H9 (cell line): Measurements from ENCODE around the gene LRIT1. TPM values are rescaled to one million over a fixed set of nuclear protein-coding genes. Genes with fewer than 3 reads are reported as not detected.

Experiments
- DNase-seq: peaks from one replicate; pipeline ENCODE4 v3.0.0-alpha.2; 2017
- H2AFZ ChIP-seq: one replicate; pipeline ENCODE4 v1.6.1; 2013; ENCODE audit warnings: mild to moderate bottlenecking, low read length, control low read depth, moderate library complexity
- H2AK5ac ChIP-seq: 2 replicates; pipeline ENCODE4 v1.6.1; 2013; ENCODE audit warnings: low read length, control low read depth, mixed read lengths; ENCODE audit not compliant: insufficient read length
- H2BK120ac ChIP-seq: one replicate; pipeline ENCODE4 v1.6.1; 2013; ENCODE audit warnings: low read depth, mild to moderate bottlenecking, low read length, control low read depth, inconsistent platforms; ENCODE audit not compliant: poor library complexity, severe bottlenecking
- H2BK12ac ChIP-seq: 2 replicates; pipeline ENCODE4 v1.6.1; 2013; ENCODE audit warnings: low read length, control low read depth, mixed read lengths, low read depth; ENCODE audit not compliant: insufficient read length
- H2BK15ac ChIP-seq: 2 replicates; pipeline ENCODE4 v1.6.1; 2013; ENCODE audit warnings: low read depth, low read length, control low read depth
- H2BK20ac ChIP-seq: one replicate; pipeline ENCODE4 v1.6.1; 2013; ENCODE audit warnings: low read depth, mild to moderate bottlenecking, low read length, control low read depth, inconsistent platforms; ENCODE audit not compliant: poor library complexity, severe bottlenecking
- H2BK5ac ChIP-seq: 2 replicates; pipeline ENCODE4 v1.6.1; 2013; ENCODE audit warnings: low read length, control low read depth, mixed read lengths; ENCODE audit not compliant: insufficient read length
- H3K14ac ChIP-seq: 2 replicates; pipeline ENCODE4 v1.6.1; 2013; ENCODE audit warnings: low read length, control low read depth; ENCODE audit not compliant: insufficient read depth
- H3K18ac ChIP-seq: 2 replicates; pipeline ENCODE4 v1.6.1; 2013; ENCODE audit warnings: low read depth, mild to moderate bottlenecking, mixed read lengths, low read length, control low read depth; ENCODE audit not compliant: insufficient read length
- H3K23ac ChIP-seq: 2 replicates; pipeline ENCODE4 v1.6.1; 2013; ENCODE audit warnings: low read length, control low read depth, mixed read lengths, low read depth; ENCODE audit not compliant: insufficient read length
- H3K23me2 ChIP-seq: 2 replicates; pipeline ENCODE4 v1.6.1; 2013; ENCODE audit warnings: low read depth, mild to moderate bottlenecking, mixed read lengths, low read length, control low read depth; ENCODE audit not compliant: insufficient read length, poor library complexity, severe bottlenecking
- H3K27ac ChIP-seq: 2 replicates; pipeline ENCODE4 v1.5.1; 2013; ENCODE audit warnings: low read length, control low read depth, mixed read lengths, low read depth; ENCODE audit not compliant: insufficient read length
- H3K27me3 ChIP-seq: 2 replicates; pipeline ENCODE4 v1.6.1; 2013; ENCODE audit warnings: low read length, control low read depth, inconsistent platforms; ENCODE audit not compliant: insufficient read depth
- H3K4ac ChIP-seq: 2 replicates; pipeline ENCODE4 v1.6.1; 2013; ENCODE audit warnings: low read depth, mild to moderate bottlenecking, control low read depth, inconsistent platforms, low read length, moderate library complexity
- H3K4me1 ChIP-seq: 2 replicates; pipeline ENCODE4 v1.6.1; 2013; ENCODE audit warnings: low read length, control low read depth, inconsistent platforms; ENCODE audit not compliant: insufficient read depth
- H3K4me2 ChIP-seq: 2 replicates; pipeline ENCODE4 v1.6.1; 2013; ENCODE audit warnings: low read length, control low read depth, mixed read lengths; ENCODE audit not compliant: insufficient read length, insufficient read depth
- H3K56ac ChIP-seq: 2 replicates; pipeline ENCODE4 v1.6.1; 2013; ENCODE audit warnings: low read depth, mild to moderate bottlenecking, mixed read lengths, low read length, control low read depth; ENCODE audit not compliant: insufficient read length
- H3K79me1 ChIP-seq: 2 replicates; pipeline ENCODE4 v1.6.1; 2013; ENCODE audit warnings: low read depth, mild to moderate bottlenecking, moderate library complexity, low read length, control low read depth, inconsistent platforms; ENCODE audit not compliant: insufficient read depth, poor library complexity, severe bottlenecking
- H3K79me2 ChIP-seq: 2 replicates; pipeline ENCODE4 v1.6.1; 2013; ENCODE audit warnings: low read length, control low read depth, inconsistent platforms; ENCODE audit not compliant: insufficient read depth
- H3K9ac ChIP-seq: 2 replicates; pipeline ENCODE4 v1.6.1; 2013; ENCODE audit warnings: low read length, control low read depth, mixed read lengths; ENCODE audit not compliant: insufficient read length; ENCODE audit errors: extremely low read depth
- H3K9me3 ChIP-seq: one replicate; pipeline ENCODE4 v1.6.1; 2013; ENCODE audit warnings: low read depth, low read length, inconsistent platforms; ENCODE audit not compliant: control insufficient read depth
- H3T11ph ChIP-seq: one replicate; pipeline ENCODE4 v1.6.1; 2013; ENCODE audit warnings: mild to moderate bottlenecking, low read length, control low read depth, inconsistent platforms
- H4K20me1 ChIP-seq: one replicate; pipeline ENCODE4 v1.6.1; 2013; ENCODE audit not compliant: control insufficient read depth, insufficient read length, insufficient read depth
- H4K5ac ChIP-seq: 2 replicates; pipeline ENCODE4 v1.6.1; 2013; ENCODE audit warnings: low read depth, mild to moderate bottlenecking, mixed read lengths, low read length, control low read depth; ENCODE audit not compliant: insufficient read length
- H4K8ac ChIP-seq: replicated peaks from 2 replicates; pipeline ENCODE4 v1.6.1; 2013; ENCODE audit warnings: low read length, control low read depth, mixed read lengths, low read depth; ENCODE audit not compliant: insufficient read length
- H4K91ac ChIP-seq: 2 replicates; pipeline ENCODE4 v1.6.1; 2013; ENCODE audit warnings: low read depth, mild to moderate bottlenecking, moderate library complexity, mixed read lengths, low read length, control low read depth; ENCODE audit not compliant: insufficient read length
- H3K27ac Mint-ChIP-seq, 3 experiments: 2 replicates in 2 of 3; 3 replicates in 1 of 3; pipeline ENCODE4 v1.8.0; 2020 to 2021; ENCODE audit warnings: mixed read lengths in 3 of 3, mild to moderate bottlenecking in 1 of 3, moderate library complexity in 1 of 3
- H3K27me3 Mint-ChIP-seq: 2 replicates; pipeline ENCODE4 v1.8.0; 2021; ENCODE audit warnings: low read depth, mild to moderate bottlenecking, moderate library complexity, mixed read lengths
- H3K36me3 Mint-ChIP-seq, 3 experiments: 2 replicates in 2 of 3; 3 replicates in 1 of 3; pipeline ENCODE4 v1.8.0; 2020 to 2021; ENCODE audit warnings: low read depth in 3 of 3, mixed read lengths in 3 of 3; ENCODE audit not compliant: insufficient read depth in 1 of 3
- H3K4me1 Mint-ChIP-seq, 2 experiments: 2 replicates each; pipeline ENCODE4 v1.8.0; 2020; ENCODE audit warnings: mixed read lengths in 2 of 2
- H3K4me3 Mint-ChIP-seq, 2 experiments: 2 replicates in 1 of 2; 3 replicates in 1 of 2; pipeline ENCODE4 v1.8.0; 2020 to 2021; ENCODE audit warnings: mild to moderate bottlenecking in 2 of 2, mixed read lengths in 2 of 2, moderate library complexity in 1 of 2
- H3K9me3 Mint-ChIP-seq, 2 experiments: 2 replicates in 1 of 2; 3 replicates in 1 of 2; pipeline ENCODE4 v1.8.0; 2020; ENCODE audit warnings: mild to moderate bottlenecking in 2 of 2, mixed read lengths in 2 of 2, moderate library complexity in 1 of 2
- CTCF ChIP-seq: fragments of 200-600 bp; sonication (generic); conservative IDR thresholded peaks from 3 replicates; pipeline ENCODE4 v1.8.0; 2021; ENCODE audit warnings: antibody characterized with exemption, mild to moderate bottlenecking
- WGBS: extraction: QIAGEN DNeasy Blood & Tissue Kit; methylation state at CpG from one replicate; pipeline ENCODE4 v1.1.7; 2013; ENCODE audit warnings: missing lambda C conversion rate, low lambda C conversion rate, mixed read lengths; ENCODE audit not compliant: insufficient read length; ENCODE audit errors: extremely low coverage; 5-methylcytosine and 5-hydroxymethylcytosine counted together
- total RNA-seq: library from RNA; stranded (reverse); gene quantifications from 2 replicates; pipeline ENCODE4 v1.2.1, GENCODE V29; 2021

The LRIT1 gene
- total RNA-seq, 1 experiment from 2014 or later, result not detected

- Histone ChIP-seq H3K9ac (no peak overlapping the region), H3K27me3 (no peaks in the 10 kb centered on the region), H3K4ac (no peak overlapping the region), H2AFZ (no peak overlapping the region), H3K14ac (no peak overlapping the region), H2BK15ac (no peak overlapping the region), H3K23ac (no peak overlapping the region), H3K4me1 (no peaks in the 10 kb centered on the region), H3K27ac (no peak overlapping the region), H4K8ac (no peak overlapping the region), H2AK5ac (no peak overlapping the region), H3K18ac (no peak overlapping the region), H2BK20ac (no peak overlapping the region), H3K79me2 (no peaks in the 10 kb centered on the region), H2BK5ac (no peak overlapping the region), H2BK120ac (no peak overlapping the region), H4K5ac (no peak overlapping the region), H3K56ac (no peak overlapping the region), H3K4me2 (no peak overlapping the region), H2BK12ac (no peak overlapping the region), H3K23me2 (no peaks in the 10 kb centered on the region), H3K9me3 (no peaks in the 10 kb centered on the region), H3T11ph (no peak overlapping the region), H4K20me1 (no peaks in the 10 kb centered on the region), H3K79me1 (no peaks in the 10 kb centered on the region), H4K91ac (no peak overlapping the region)
- no CpG with 5 or more reads among the region's 3 CpGs for WGBS
- Mint-ChIP-seq H3K27me3 (peaks cover 18% of the 10 kb centered on the region), H3K4me3 (no peak overlapping the region), H3K27ac (no peak overlapping the region), H3K36me3 (no peaks in the 10 kb centered on the region; a peak in 1 of 7 replicates), H3K4me1 (peaks cover 0 to 4% of the 10 kb centered on the region in 2 experiments; a peak in 3 of 4 replicates), H3K9me3 (no peaks in the 10 kb centered on the region; a peak in 1 of 5 replicates)
- no peak for DNase-seq
- no peak for TF ChIP-seq CTCF
Measured at GRCh38 chr10:84243759-84244158, 2.4 kb upstream of the LRIT1 start.
